HG03196 (cell line): ENCODE measurements around the gene CFAP54.
A peak's percentile ranks its signal among the peaks of the same experiment; 100 is the strongest.
"Not testable (repeated sequence)": the region's sequence is repeated elsewhere in the genome, so short reads cannot be mapped to it uniquely, and the experiment has no call there.

Experiments
- ATAC-seq: cut with Tn5 transposase; IDR thresholded peaks from one replicate; pipeline ENCODE4 v1.9.1; 2021; ENCODE audit not compliant: unreplicated experiment

The CFAP54 gene

DNA sequence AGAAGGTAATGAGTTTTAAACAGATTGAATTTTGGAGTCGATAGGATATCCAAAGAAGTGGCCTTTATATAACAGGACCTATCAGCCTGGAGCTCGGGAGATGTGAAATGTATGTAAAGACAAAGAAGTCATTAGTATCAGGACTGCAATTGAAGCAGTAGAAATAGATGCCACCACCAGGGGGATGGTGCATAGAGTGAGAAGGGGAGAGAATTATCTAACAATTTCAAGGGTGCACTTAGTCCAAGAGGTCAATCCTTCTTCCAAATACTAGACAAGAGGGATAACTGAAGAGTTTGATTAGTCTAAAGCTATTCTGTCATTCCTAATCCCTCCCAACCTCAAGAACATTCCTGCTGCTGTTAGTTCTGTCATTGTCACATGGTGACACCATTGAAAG, 127.8 kb downstream of the CFAP54 start:
- ATAC-seq: no peak

DNA sequence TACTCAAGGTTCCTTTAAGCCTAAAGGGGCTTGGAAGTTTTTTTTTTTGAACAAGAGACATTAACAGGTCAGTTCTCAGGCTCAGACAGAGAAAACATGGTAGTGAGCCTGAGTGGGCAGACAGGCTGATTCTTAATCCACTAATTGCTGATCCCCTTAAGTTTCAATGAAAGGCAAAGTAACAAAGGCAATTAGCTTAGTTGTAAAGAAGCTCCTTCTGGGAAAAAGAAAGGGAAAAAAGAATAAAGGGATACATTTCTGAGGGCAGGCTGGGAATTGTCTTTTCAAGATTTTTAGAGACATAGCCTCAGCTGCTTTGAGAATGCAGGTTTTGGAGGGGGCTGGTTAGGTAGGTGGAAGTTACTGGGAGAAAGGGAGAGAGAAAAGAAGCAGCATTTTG, 133.8 kb downstream of the CFAP54 start:
- ATAC-seq: no peak

DNA sequence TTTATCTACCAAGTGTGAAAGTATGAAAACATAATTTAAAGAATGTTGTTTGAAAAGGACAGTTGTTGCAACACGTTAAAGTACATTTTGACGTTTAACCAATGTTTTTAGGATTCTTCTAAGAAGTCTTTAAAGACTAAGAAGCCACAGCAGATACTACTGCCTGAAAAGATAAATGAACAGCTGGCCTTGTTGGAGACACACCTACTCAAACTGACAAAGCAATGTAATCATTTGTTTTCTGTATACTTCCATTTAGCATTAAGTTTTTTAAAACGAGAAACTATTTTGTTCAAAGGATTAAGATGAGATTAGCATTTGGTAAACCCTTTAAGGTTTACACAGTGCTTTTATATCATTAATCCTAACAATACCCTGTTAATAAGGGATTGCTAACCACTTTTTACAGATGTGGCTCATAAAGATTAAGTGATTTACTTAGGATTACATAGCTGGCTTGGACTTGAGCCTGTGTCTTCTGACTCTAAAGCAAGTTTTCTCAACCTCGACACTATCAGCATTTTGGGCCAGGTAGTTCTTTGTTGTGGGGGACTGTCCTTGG, 134.4 kb downstream of the CFAP54 start:
- no peak for ATAC-seq

GRCh38 chr12:96635844-96636243, 146.5 kb downstream of the CFAP54 start:
- no peak for ATAC-seq

GRCh38 chr12:96636895-96637294, 147.5 kb downstream of the CFAP54 start:
- ATAC-seq: no peak

DNA sequence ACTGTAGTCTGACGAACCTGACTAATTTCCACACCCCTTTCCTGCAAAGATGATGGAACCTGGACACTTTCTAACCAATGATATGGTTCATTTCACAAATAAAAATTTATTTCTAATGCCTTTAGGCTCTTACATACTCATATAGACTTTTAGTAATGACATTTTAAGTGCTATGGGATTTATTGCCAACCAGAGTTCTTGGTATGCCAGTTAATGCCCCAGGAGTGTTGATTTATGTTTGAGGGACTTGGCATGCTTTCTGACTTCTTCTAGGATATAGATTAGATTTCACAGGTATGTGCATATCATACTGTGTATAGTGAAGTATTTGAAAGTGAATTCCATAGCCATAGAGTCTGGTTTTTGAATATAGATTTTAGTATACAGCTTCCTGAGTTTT, 159.5 kb downstream of the CFAP54 start:
- ATAC-seq: no peak

DNA sequence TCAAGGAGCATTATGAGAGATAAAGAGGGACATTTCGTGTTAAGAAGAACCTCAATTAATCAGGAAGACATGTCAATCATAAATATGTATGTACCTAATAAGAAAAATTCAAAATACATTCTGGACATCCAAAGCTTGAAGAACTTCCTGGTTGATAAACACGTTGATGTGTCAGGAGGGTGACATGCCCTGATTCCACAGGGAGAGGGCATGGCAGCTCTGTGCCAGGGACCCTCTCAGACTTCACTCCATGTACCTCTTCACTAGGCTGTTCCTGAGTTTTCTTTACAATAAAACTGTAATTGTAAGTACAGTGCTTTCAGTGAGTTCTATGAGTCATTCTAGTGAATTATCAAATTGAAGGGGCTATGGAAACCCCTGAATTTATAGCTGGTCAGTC, 163.5 kb downstream of the CFAP54 start:
- no peak for ATAC-seq

GRCh38 chr12:96658075-96658474, 168.7 kb downstream of the CFAP54 start:
- ATAC-seq: no peak

DNA sequence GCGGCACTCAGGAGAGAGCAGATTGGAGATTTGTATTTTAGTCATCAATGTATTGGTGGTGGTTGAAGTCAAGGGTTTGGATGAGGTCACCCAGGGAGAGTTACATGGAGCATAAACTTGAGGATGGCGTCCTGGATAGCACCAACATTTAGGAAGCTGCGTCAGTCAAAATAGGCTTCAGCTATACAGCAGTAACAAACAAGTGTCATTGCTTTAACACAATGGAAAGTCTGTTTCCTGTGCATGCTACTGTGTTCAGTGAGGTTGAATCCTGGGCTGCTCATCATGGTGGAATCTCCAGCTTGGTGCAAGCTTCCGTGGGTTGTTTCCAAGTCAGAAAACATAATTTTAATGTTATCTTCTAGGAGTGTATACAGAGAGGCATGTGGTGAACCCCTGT, 180.4 kb downstream of the CFAP54 start:
- no peak for ATAC-seq

DNA sequence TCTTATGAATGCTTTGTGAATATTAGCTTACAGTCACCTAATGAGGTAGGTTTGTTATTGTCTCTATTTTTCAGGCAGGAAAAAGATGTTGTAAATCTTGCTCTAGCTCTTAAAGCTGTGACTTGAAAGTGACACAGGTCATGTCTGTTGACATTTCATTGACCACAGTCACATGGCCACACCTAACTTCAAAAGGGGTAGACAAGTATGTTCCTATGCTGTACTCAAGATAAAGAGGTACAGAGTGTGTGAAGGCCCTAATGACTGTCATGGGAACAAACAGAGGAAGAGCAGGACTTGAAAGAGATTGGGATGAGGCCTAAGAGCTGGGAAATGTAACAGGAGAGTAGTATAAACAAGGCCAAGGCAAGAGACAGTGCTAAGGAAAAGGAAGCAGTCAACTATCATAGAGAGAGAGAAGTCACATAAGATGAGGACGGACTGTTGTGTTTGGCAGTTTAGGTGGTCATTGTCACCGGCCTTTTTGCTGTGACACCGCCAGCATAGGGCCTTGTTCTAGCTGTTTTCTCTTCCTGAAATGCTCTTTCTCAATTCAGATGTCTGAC, 181.0 kb downstream of the CFAP54 start:
- no peak for ATAC-seq

DNA sequence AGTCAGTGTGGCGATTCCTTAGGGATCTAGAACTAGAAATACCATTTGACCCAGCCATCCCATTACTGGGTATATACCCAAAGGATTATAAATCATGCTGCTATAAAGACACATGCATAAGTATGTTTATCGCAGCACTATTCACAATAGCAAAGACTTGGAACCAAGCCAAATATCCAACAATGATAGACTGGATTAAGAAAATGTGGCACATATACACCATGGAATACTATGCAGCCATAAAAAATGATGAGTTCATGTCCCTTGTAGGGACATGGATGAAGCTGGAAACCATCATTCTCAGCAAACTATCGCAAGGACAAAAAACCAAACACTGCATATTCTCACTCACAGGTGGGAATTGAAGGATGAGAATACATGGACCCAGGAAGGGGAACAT, 186.1 kb downstream of the CFAP54 start:
- ATAC-seq: not testable (repeated sequence)

- ATAC-seq: no peak
Measured at GRCh38 chr12:96677363-96677762, 188.0 kb downstream of the CFAP54 start.

DNA sequence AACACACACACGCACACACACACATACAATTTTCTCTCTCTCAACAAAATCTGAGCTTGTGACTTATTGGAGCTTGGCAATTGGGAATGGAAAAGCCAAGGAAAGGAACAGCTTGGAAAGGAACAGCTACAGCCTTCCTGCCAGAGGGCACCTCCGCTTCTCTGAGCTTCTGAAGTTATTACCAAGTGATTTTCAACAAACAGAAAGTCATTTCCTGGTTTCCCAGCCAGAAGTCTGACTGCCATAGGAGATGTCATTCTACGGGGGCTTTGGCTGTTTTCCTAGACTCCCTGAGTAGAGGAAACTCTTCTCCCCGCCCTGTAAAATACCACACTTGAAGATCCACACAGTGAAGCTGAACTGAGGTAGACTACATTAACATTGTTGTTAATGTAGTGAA, 198.3 kb downstream of the CFAP54 start:
- no peak for ATAC-seq

DNA sequence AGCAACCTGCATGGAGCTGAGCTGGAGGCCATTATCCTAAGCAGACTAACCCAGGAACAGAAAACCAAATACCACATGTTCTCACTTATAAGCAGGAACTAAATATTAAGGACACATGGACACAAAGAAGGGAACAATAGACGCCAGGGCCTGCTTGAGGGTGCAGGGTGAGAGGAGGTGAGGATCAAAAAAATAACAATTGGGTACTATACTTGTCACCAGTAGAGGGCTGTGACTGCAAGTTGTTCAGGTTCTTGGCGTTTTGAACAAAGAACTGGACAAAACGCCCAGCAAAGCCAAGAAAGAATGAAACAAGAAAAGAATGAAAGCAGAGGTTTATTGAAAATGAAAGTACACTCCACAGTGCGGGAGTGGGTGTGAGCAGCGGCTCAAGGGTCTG, 209.1 kb downstream of the CFAP54 start:
- ATAC-seq: no peak

- ATAC-seq: no peak
Measured at GRCh38 chr12:96698965-96699364, 209.6 kb downstream of the CFAP54 start.

GRCh38 chr12:96701856-96702255, 212.5 kb downstream of the CFAP54 start:
- ATAC-seq: no peak

GRCh38 chr12:96710127-96710745, 220.9 kb downstream of the CFAP54 start:
- no peak for ATAC-seq

DNA sequence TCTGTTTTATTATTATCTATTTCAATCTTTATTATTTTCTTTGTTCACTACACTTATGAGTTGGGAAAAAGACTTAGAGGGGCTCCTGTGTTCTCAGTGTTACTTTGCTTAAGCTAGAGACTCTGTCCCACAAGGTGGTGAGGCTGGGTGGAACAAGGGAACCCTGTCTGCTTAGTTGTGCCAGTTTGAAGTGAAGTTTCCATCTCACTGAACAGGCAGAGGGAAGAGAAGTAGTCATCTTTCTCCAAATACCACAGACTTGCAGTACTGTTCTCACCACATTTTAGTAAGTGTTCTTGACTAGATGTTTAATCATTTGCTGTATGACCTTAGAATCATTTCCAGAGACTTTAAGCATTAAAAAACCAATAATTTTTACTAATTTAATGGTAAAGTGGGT, 222.0 kb downstream of the CFAP54 start:
- no peak for ATAC-seq

DNA sequence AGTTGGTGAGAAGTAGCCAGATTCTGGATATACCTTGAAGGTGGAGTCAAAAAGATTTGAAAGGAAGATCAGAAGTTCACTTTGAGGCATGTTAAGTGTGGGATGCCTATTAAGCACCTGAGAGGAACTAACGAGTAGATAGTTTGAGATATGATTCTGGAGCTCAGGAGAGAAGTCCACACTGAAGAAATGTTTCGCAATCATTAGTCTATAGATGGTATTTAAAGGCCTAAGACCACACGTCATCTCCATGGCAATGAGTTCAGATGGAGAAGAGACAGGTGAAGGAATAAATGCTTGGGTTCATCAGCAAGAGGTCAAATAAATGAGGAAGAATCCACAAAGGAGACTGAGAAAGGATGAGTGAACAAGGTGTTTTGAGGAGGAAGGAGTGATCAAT, 224.8 kb downstream of the CFAP54 start:
- ATAC-seq: no peak

DNA sequence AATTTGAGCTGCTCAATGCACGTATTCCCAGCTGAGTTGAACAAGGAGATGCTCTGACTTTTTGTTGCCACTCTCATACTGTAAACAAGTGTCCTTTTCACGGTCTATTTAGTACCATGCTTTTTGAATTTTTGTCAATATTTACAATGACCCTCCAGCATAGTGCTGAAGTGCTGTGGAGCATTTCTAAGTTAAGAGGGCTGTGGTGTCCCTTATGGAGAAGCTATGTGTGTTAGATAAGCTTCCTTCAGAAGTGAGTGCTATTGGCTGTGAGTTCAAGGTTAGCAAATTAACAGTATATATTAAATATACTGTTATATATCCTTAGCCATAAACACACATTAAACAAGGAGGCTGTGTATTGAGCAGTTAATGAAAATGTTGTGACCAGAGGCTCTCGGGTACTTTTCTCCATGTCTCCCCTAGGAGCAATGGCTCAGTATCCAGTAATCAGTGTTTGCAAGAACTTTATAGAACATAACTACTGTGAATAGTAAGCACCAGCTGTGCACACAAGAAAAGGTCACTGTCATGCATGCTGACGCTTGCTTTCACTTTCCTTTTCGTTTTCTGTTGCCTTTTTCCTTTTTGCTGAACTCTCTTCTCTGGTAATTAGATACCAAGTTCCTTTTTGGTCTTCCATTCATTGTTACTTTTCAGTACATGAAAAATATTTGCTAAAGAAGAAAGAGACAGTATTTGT, 230.4 kb downstream of the CFAP54 start:
- ATAC-seq: peak; percentile 96

GRCh38 chr12:96720363-96720705, 231.0 kb downstream of the CFAP54 start:
- ATAC-seq: peak; percentile 52

GRCh38 chr12:96729466-96729865, 240.1 kb downstream of the CFAP54 start:
- not testable (repeated sequence) for ATAC-seq
